NB4 (cell line): ENCODE data around the gene CNST.

ENCODE experiments used
- POLR2A ChIP-seq: IDR thresholded peaks from 2 replicates; pipeline ENCODE4 v1.6.1; 2011; ENCODE audit warnings: mild to moderate bottlenecking; ENCODE audit not compliant: insufficient read length; ENCODE audit errors: extremely low read depth
- TF ChIP-seq, protein P1 (sequence below): IDR thresholded peaks from one replicate; pipeline ENCODE4 v1.5.1; 2012; ENCODE audit warnings: low read depth, low read length

DNA sequence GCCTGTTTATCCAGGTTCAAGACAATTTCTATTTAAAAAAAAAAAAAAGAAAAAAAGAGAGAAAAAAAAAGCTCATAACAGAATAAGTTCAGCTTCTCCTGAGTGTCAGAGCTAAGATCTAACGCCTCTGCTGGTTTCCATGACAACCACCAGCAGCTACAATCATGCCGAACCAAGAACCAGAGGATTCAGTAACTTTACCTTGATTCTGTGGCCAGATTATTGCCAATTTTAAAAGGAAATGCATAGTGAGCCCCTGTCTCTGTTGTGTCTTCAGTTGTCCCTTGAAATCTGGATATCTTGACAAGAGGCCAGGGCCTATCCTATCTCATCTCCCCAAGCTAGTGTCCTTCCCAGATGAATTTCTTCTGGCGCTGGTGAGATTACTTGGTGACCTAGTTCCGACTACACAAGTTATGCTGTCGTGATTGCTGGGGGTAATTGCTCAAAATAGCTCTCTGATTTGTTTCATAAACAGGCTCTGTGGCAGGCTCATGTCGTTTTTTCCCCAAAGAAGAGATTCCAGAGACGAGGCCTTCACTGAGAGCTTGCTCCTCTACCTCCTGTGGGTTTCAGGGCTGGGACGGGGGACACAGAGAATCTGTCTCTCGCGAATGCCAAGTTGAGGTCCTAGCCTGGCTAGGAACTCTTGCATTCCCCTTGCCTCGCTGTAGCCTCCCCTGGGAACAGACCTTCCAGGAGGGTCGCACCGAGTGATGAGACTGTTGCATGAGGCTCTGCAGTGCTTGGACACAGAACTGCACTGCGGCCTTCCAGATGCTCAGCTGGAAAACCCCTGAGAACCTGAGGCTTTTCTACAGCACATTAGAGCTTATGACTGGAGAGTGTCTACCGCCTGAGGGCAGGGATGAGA, 125.6 kb downstream of the CNST start:
- TF ChIP-seq, protein P1, sequence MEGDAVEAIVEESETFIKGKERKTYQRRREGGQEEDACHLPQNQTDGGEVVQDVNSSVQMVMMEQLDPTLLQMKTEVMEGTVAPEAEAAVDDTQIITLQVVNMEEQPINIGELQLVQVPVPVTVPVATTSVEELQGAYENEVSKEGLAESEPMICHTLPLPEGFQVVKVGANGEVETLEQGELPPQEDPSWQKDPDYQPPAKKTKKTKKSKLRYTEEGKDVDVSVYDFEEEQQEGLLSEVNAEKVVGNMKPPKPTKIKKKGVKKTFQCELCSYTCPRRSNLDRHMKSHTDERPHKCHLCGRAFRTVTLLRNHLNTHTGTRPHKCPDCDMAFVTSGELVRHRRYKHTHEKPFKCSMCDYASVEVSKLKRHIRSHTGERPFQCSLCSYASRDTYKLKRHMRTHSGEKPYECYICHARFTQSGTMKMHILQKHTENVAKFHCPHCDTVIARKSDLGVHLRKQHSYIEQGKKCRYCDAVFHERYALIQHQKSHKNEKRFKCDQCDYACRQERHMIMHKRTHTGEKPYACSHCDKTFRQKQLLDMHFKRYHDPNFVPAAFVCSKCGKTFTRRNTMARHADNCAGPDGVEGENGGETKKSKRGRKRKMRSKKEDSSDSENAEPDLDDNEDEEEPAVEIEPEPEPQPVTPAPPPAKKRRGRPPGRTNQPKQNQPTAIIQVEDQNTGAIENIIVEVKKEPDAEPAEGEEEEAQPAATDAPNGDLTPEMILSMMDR, result no peak
- no peak for TF ChIP-seq POLR2A
